ENCODE data around the gene PAK3.

The PAK3 gene

DNA sequence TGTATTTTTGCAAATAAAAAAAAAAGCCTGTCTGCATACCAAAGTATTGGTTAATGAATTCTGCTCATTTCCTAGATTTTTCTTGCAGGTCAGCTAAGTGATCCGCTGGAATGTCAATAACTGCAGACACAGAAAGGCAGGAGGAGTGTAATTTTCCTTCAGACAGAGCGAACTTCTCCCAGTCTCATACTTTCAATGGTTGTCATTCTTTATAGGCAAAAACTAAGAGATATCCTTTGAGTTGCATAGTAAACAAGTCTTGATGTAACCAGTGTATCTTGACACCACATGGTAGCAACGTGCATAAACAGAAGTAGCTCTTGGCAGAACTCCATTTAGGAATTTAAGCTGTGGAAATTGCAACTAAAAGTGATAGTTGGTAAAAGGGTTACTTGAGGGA, 166.1 kb downstream of the PAK3 start:
- Histone ChIP-seq H3K4me3 (ENCODE audit: low read depth, low read length) (no peak overlapping the region), H3K9me3 (ENCODE audit: severe bottlenecking) (no peaks in the 10 kb centered on the region), H3K27ac (no peak overlapping the region), H3K27me3 (ENCODE audit: insufficient read depth, low read depth, severe bottlenecking) (peaks cover 12% of the 10 kb centered on the region), H3K36me3 (no peaks in the 10 kb centered on the region)
- TF ChIP-seq, protein P1, sequence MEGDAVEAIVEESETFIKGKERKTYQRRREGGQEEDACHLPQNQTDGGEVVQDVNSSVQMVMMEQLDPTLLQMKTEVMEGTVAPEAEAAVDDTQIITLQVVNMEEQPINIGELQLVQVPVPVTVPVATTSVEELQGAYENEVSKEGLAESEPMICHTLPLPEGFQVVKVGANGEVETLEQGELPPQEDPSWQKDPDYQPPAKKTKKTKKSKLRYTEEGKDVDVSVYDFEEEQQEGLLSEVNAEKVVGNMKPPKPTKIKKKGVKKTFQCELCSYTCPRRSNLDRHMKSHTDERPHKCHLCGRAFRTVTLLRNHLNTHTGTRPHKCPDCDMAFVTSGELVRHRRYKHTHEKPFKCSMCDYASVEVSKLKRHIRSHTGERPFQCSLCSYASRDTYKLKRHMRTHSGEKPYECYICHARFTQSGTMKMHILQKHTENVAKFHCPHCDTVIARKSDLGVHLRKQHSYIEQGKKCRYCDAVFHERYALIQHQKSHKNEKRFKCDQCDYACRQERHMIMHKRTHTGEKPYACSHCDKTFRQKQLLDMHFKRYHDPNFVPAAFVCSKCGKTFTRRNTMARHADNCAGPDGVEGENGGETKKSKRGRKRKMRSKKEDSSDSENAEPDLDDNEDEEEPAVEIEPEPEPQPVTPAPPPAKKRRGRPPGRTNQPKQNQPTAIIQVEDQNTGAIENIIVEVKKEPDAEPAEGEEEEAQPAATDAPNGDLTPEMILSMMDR (IDR thresholded peaks at IDR 0.05; ENCODE audit: low read depth, low read length): no peak
- no peak for DNase-seq

- H3K9me3 ChIP-seq (ENCODE audit: severe bottlenecking): no peaks in the 10 kb centered on the region
- DNase-seq: no peak
- TF ChIP-seq, protein P1 (IDR thresholded peaks at IDR 0.05; ENCODE audit: low read depth, low read length): no peak
- H3K4me3 ChIP-seq (ENCODE audit: low read depth, low read length): no peak overlapping the region
- H3K36me3 ChIP-seq: no peaks in the 10 kb centered on the region
- peaks cover 12% of the 10 kb centered on the region for H3K27me3 ChIP-seq (ENCODE audit: insufficient read depth, low read depth, severe bottlenecking)
- no peak overlapping the region for H3K27ac ChIP-seq
Observed at GRCh38 chrX:111264385-111264784, 168.4 kb downstream of the PAK3 start.

DNA sequence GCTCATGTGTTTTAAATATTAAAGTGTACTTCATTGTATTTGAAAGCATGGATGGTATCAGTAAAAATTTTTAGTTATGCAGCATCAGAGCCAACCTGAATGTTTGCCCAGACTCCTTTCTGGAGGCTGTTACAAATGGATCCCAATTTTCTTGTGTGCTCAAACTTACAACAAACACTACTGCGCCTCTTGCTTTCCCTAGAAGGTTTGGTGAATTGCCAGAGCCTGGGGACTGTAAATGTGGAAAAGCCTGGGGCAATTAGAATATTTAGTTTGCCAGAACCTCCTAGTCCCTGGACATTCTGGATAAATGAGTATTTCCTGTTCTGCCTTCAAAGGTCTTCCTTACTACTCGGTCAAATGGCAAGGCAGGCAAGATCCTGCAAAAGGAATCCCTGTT, 169.5 kb downstream of the PAK3 start:
- Histone ChIP-seq H3K4me3 (ENCODE audit: low read depth, low read length) (no peak overlapping the region), H3K9me3 (ENCODE audit: severe bottlenecking) (no peaks in the 10 kb centered on the region), H3K36me3 (no peaks in the 10 kb centered on the region), H3K27ac (no peak overlapping the region), H3K27me3 (ENCODE audit: insufficient read depth, low read depth, severe bottlenecking) (peaks cover 12% of the 10 kb centered on the region)
- TF ChIP-seq, protein P1 (IDR thresholded peaks at IDR 0.05; ENCODE audit: low read depth, low read length): no peak
- no peak for DNase-seq

- TF ChIP-seq, protein P1 (IDR thresholded peaks at IDR 0.05; ENCODE audit: low read depth, low read length): no peak
- Histone ChIP-seq H3K9me3 (ENCODE audit: severe bottlenecking) (no peaks in the 10 kb centered on the region), H3K4me3 (ENCODE audit: low read depth, low read length) (no peak overlapping the region), H3K27ac (no peak overlapping the region), H3K36me3 (no peaks in the 10 kb centered on the region), H3K27me3 (ENCODE audit: insufficient read depth, low read depth, severe bottlenecking) (peaks cover 20% of the 10 kb centered on the region)
- no peak for DNase-seq
Observed at GRCh38 chrX:111268506-111268905, 172.5 kb downstream of the PAK3 start.

DNA sequence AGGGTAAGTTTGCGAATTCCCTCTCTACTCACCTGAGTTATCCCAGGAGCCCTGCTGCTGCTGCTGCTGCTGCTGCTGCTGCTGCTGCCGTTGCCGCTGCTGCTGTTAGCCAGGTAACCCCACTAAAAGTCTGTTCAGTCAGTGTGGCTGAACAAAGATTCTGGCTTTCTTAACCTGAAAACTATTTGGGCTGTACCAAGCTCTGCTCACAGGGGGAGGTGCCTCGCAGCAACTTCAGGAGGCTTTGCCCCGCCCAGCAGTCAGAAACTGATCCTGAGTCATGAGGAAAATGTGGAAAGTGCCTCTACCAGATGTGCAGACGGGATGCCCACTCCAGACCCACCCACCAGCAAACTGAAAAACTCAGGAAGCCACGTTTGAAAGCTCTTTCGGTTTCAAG, 174.3 kb downstream of the PAK3 start, which contains the start of gene CAPN6:
Gene CAPN6, minus strand, starts transcription at position 145 of the 400 bp plus-strand sequence. CDS start 6,547 bp downstream, outside the sequence.
- no peak within 1 kb of the TSS for H3K4me3 ChIP-seq (ENCODE audit: low read depth, low read length)
- no peak for DNase-seq
- TF ChIP-seq, protein P1 (IDR thresholded peaks at IDR 0.05; ENCODE audit: low read depth, low read length): no peak
- no peaks in the 10 kb centered on the region for H3K9me3 ChIP-seq (ENCODE audit: severe bottlenecking)
- H3K27ac ChIP-seq: no peak within 1 kb of the TSS
- H3K36me3 ChIP-seq: no peaks in the 10 kb centered on the region
- H3K27me3 ChIP-seq (ENCODE audit: insufficient read depth, low read depth, severe bottlenecking): peaks cover 27% of the 10 kb centered on the region

Data from WERI-Rb-1 (cell line).